ENCODE data around the gene KCNQ1. TPM values are rescaled to one million over a fixed set of nuclear protein-coding genes. Genes with fewer than 3 reads are reported as not detected.

Gene KCNQ1
- total RNA-seq, 4 donors from 2014 or later: 0.89 to 2.2 (median 1.3) TPM

DNA sequence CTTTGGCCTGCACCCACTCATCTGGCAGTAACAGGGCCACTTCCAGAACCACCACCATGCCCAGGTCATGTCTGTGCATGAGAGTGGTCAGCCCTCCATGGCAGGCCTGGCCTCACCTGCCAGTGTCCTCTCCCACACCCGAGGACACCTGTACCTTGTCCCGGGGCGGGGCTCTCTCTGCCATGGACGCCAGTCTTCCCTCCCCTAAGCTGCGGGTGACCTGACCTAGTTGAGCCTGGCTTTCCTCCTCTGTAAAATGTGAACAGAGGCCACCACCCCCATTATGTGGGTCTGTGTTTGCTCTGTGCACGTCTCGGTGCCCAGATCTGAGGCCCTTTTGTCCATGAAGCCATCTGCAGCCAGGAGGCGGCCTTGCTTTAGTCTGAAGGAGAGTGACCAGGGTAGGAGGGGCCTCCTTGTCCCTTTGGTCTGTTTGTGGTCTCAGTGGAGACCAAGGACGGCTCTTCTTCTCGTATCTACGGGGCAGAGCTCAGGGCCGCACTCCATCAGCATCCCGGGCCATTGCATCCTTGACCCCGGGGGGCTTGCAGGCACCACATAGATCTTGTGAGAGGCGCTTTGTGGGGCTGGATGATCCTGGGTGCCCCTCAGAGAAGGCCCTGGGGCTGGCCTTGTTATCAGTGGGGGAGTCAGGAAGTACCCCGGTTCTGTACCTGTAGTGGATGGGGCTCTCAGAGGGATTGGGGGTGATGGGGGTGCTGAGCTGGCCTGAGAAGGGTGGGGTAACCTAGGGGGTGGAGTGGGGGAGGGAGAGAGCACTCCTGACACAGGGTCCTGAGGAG lies 121.6 kb downstream of the KCNQ1 start:
- WGBS: 91% methylated on average over 12 of the region's 16 CpGs
- TF ChIP-seq POLR2A (IDR thresholded peaks at IDR 0.05) (no peak), EP300 (IDR thresholded peaks at IDR 0.05) (no peak), POLR2AphosphoS5 (IDR thresholded peaks at IDR 0.05) (no peak)
- TF ChIP-seq, protein P1, sequence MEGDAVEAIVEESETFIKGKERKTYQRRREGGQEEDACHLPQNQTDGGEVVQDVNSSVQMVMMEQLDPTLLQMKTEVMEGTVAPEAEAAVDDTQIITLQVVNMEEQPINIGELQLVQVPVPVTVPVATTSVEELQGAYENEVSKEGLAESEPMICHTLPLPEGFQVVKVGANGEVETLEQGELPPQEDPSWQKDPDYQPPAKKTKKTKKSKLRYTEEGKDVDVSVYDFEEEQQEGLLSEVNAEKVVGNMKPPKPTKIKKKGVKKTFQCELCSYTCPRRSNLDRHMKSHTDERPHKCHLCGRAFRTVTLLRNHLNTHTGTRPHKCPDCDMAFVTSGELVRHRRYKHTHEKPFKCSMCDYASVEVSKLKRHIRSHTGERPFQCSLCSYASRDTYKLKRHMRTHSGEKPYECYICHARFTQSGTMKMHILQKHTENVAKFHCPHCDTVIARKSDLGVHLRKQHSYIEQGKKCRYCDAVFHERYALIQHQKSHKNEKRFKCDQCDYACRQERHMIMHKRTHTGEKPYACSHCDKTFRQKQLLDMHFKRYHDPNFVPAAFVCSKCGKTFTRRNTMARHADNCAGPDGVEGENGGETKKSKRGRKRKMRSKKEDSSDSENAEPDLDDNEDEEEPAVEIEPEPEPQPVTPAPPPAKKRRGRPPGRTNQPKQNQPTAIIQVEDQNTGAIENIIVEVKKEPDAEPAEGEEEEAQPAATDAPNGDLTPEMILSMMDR (IDR thresholded peaks at IDR 0.05): no peak
- Histone ChIP-seq H3K27ac (no peak overlapping the region), H3K4me3 (no peak overlapping the region), H3K9me3 (no peaks in the 10 kb centered on the region), H3K4me1 (no peaks in the 10 kb centered on the region), H3K27me3 (no peaks in the 10 kb centered on the region), H3K36me3 (no peaks in the 10 kb centered on the region)
- DNase-seq (ENCODE audit: low spot score in 2 of 2): peak in 1 of 2 donors; percentile 57

DNA sequence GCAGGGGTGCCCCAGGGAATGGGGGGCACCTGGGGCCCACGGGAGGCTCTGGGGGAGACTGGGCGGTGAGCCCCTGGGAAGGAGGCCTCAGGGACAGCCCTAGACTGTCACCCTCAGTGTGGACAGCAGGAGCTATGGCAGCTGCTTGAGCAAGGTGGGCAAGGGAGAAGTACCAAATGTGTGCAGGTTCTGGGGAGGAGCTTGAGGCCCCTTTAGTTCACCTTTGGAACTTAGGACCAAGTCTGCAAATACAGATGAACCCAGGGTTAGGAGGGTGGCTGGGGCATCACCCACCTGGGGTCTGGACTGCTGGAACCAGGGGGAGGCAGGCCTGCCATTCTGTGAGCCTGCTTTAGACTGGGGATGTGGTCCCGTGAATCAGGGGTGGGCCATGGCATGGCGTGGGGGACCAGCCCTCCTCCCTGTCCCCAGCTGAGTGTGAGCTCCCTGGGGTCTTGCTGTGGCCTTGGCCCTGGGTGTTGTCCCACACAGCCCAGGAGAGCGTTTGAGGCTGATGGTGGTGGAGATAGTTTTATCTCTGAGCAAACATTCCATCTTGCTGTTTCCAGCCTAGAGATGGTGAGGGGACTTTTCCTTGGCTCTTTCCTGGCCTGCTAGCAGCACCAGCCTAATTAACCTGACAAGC lies 122.3 kb downstream of the KCNQ1 start:
- 68% methylated on average over 3 of the region's 5 CpGs for WGBS
- no peak overlapping the region for H3K27ac ChIP-seq

DNA sequence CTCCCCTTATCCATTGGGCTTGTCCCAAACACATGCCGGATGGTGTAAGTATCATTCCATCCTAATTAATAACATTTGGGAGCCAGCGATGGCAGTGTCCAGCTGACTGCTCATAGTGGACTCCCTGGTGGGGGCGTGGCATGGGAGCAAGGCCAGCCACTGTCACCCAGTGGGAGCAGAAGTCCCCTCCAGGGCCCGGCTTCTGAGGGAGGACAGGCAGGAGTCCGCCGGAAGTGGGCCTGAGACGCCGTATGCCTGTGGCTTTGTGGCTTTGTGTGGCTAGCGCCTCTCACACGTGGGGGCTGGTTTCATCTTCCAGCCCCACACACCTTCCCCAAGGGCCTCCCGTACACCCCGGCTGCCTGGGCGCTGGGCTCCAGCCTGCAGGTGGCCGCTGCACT lies 124.5 kb downstream of the KCNQ1 start:
- Histone ChIP-seq H3K9me3 (no peaks in the 10 kb centered on the region), H3K27ac (no peak overlapping the region), H3K36me3 (no peaks in the 10 kb centered on the region), H3K4me3 (no peak overlapping the region), H3K4me1 (no peaks in the 10 kb centered on the region), H3K27me3 (no peaks in the 10 kb centered on the region)
- TF ChIP-seq POLR2A (IDR thresholded peaks at IDR 0.05): no peak
- TF ChIP-seq POLR2AphosphoS5 (IDR thresholded peaks at IDR 0.05): no peak
- TF ChIP-seq, protein P1 (IDR thresholded peaks at IDR 0.05): no peak
- no peak for TF ChIP-seq EP300 (IDR thresholded peaks at IDR 0.05)
- DNase-seq (ENCODE audit: low spot score in 2 of 2): peak in 1 of 2 donors; percentile 52
- WGBS: 62% methylated on average over 13 of the region's 14 CpGs

More for the DNA sequence above, 122.3 kb downstream of the KCNQ1 start:
- TF ChIP-seq, protein P1 (IDR thresholded peaks at IDR 0.05): no peak
- TF ChIP-seq POLR2AphosphoS5 (IDR thresholded peaks at IDR 0.05) (no peak), POLR2A (IDR thresholded peaks at IDR 0.05) (no peak), EP300 (IDR thresholded peaks at IDR 0.05) (no peak)
- Histone ChIP-seq H3K27me3 (no peaks in the 10 kb centered on the region), H3K36me3 (no peaks in the 10 kb centered on the region), H3K4me1 (no peaks in the 10 kb centered on the region), H3K9me3 (no peaks in the 10 kb centered on the region), H3K4me3 (no peak overlapping the region)
- peak in 1 of 2 donors; percentile 50 for DNase-seq (ENCODE audit: low spot score in 2 of 2)

DNA sequence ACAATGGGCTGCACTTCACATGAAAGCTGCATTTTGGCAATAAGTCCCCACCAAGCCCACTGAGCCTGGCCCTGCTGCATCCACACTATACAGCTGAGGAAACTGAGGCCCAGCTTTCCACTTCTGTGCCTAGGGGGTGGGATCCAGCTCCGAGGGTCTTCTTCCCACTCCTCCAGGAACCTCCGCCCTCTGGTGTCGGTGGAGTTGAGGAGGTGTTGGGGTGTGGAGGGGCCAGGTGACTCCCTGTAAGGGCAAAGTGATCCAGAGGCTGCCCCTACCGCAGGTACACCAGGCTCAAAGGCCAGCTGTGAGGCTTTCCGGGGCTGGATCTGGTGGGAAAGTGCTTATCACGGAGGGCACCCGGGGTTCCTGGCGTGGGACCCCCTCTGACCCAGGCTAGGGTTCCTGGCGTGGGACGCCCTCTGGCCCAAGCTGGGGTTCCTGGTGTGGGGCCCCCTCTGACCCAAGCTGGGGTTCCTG lies 125.0 kb downstream of the KCNQ1 start:
- Histone ChIP-seq H3K4me3 (no peak overlapping the region), H3K36me3 (no peaks in the 10 kb centered on the region), H3K4me1 (no peaks in the 10 kb centered on the region), H3K27me3 (no peaks in the 10 kb centered on the region), H3K9me3 (no peaks in the 10 kb centered on the region), H3K27ac (no peak overlapping the region)
- DNase-seq (ENCODE audit: low spot score in 2 of 2): peak in 1 of 2 donors; percentile 48
- TF ChIP-seq POLR2AphosphoS5 (IDR thresholded peaks at IDR 0.05) (no peak), POLR2A (IDR thresholded peaks at IDR 0.05) (no peak), EP300 (IDR thresholded peaks at IDR 0.05) (no peak)
- TF ChIP-seq, protein P1 (IDR thresholded peaks at IDR 0.05): no peak
- WGBS: 100% methylated on average over 3 of the region's 10 CpGs

DNA sequence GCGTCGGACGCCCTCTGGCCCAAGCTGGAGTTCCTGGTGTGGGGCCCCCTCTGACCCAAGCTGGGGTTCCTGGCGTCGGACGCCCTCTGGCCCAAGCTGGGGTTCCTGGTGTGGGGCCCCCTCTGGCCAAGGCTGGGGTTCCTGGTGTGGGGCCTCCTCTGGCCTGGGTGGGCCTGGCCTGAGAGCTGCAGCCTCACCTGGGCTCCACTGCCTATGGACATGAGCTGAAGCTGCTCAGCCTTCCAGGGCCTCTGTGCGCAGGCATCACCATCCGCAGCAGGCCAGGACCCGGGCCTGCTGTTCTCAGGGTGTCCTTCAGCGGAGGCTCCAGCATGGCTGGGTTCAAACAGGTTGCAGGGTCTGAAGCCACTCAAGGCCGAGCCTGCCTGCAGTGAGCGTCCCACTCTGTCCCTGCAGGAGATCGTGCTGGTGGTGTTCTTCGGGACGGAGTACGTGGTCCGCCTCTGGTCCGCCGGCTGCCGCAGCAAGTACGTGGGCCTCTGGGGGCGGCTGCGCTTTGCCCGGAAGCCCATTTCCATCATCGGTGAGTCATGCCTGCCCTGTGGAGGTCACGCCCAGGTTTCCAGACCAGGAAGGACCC lies 125.5 kb downstream of the KCNQ1 start:
- no peaks in the 10 kb centered on the region for H3K36me3 ChIP-seq
- peak in 1 of 2 donors; percentile 51 for DNase-seq (ENCODE audit: low spot score in 2 of 2)
- 97% methylated on average over 6 of the region's 26 CpGs for WGBS
- TF ChIP-seq POLR2AphosphoS5 (IDR thresholded peaks at IDR 0.05) (no peak), POLR2A (IDR thresholded peaks at IDR 0.05) (no peak), EP300 (IDR thresholded peaks at IDR 0.05) (no peak)
- TF ChIP-seq, protein P1 (IDR thresholded peaks at IDR 0.05): no peak
- no peak overlapping the region for H3K4me3 ChIP-seq
- no peaks in the 10 kb centered on the region for H3K9me3 ChIP-seq
- no peaks in the 10 kb centered on the region for H3K4me1 ChIP-seq
- no peak overlapping the region for H3K27ac ChIP-seq
- no peaks in the 10 kb centered on the region for H3K27me3 ChIP-seq
